Activated CD4-positive, alpha-beta memory T cell treated with anti-CD3 and anti-CD28 coated beads, Interleukin-2, amount 10 ng/mL, durations not matched to agents 7 days and 5 days (primary cell): ENCODE data around the gene SOSTDC1. TPM values are rescaled to one million over a fixed set of nuclear protein-coding genes. Genes with fewer than 3 reads are reported as not detected.
"Not testable (repeated sequence)": the region's sequence is repeated elsewhere in the genome, so short reads cannot be mapped to it uniquely, and the experiment has no call there.

Source experiments
- CTCF ChIA-PET: fragments of 350-600 bp; sonication (Branson Sonifier 250); formaldehyde crosslinking; loops from one replicate; lab custom pipeline; 2021; ENCODE audit warnings: antibody characterized with exemption, inconsistent platforms; lab: Charles Lee
- POLR2A ChIA-PET: fragments of 350-600 bp; sonication (Branson Sonifier 250); formaldehyde crosslinking; loops from one replicate; lab custom pipeline; 2021; ENCODE audit warnings: antibody characterized with exemption; lab: Charles Lee
- DNase-seq: peaks from one replicate; pipeline ENCODE4 v3.0.0-alpha.2; 2020
- H3K27ac Mint-ChIP-seq: one replicate; pipeline ENCODE4 v1.8.0; 2021; ENCODE audit warnings: mild to moderate bottlenecking, mixed read lengths
- H3K27me3 Mint-ChIP-seq: one replicate; pipeline ENCODE4 v1.8.0; 2021; ENCODE audit warnings: mixed read lengths
- H3K36me3 Mint-ChIP-seq: one replicate; pipeline ENCODE4 v1.8.0; 2021; ENCODE audit warnings: low read depth, mixed read lengths
- H3K4me1 Mint-ChIP-seq: one replicate; pipeline ENCODE4 v1.8.0; 2021; ENCODE audit warnings: mixed read lengths
- H3K4me3 Mint-ChIP-seq: one replicate; pipeline ENCODE4 v1.8.0; 2021; ENCODE audit warnings: mild to moderate bottlenecking, mixed read lengths
- H3K9me3 Mint-ChIP-seq: one replicate; pipeline ENCODE4 v1.8.0; 2021; ENCODE audit warnings: mixed read lengths
- total RNA-seq, 2 experiments: library from RNA; stranded (reverse); gene quantifications; one replicate each; pipeline ENCODE4 v1.2.3, GENCODE V29; 2021

The SOSTDC1 gene, protein sequence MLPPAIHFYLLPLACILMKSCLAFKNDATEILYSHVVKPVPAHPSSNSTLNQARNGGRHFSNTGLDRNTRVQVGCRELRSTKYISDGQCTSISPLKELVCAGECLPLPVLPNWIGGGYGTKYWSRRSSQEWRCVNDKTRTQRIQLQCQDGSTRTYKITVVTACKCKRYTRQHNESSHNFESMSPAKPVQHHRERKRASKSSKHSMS
- total RNA-seq = not detected

DNA sequence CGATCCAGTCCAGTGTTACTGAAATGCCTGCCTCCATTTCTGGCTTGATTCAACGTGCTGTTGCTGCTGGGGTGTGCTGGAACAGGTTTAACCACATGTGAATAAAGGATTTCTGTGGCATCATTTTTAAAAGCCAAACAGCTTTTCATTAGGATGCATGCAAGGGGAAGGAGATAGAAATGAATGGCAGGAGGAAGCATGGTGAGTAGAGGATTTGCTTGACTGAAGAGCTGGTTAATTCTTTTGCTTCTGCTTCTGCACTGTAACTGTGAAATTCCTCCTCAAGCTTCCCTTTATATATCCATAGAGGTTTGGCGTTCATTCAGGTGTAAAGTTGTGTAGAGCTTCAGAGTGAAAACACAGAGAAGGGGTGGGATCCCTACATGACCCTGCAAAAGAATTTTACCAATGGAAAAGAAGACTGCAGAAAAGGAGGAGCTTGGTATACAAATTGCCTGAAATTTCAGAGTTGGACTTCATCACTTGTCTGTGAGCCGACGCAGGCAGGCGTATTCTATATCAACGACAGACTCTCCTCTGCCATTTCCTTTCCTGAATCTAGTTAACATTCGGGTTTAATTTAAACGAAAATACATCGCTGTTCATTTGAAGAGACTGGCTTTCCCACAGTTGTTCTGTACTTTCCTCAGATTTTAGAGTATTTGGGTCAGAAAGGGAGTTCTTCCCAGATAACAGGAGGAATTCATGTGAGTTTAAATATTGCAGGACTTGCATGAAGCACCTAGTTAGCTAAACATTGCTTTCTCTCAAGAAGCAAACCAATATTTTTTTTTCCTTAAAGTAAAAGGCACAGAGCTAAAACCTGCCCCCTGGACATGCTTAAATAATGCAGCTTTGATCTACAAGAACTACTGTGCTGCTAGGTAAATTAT lies at the start of gene SOSTDC1:
Gene SOSTDC1 (minus strand): TSS at position 270 of the 893 bp plus-strand sequence. CDS start 70 bp downstream, at position 200.
- Mint-ChIP-seq H3K9me3 (no peaks in the 10 kb centered on the region), H3K4me1 (no peaks in the 10 kb centered on the region), H3K4me3 (no peak within 1 kb of the TSS), H3K36me3 (no peaks in the 10 kb centered on the region), H3K27ac (no peak within 1 kb of the TSS), H3K27me3 (peaks cover 7% of the 10 kb centered on the region)
- CTCF ChIA-PET = interaction anchor here (1.3 kb wide), 1 partner anchor 99 kb away, joined by 3 read pairs; no protein-coding TSS in a partner anchor
- POLR2A ChIA-PET = no interaction called here
- no peak for DNase-seq

DNA sequence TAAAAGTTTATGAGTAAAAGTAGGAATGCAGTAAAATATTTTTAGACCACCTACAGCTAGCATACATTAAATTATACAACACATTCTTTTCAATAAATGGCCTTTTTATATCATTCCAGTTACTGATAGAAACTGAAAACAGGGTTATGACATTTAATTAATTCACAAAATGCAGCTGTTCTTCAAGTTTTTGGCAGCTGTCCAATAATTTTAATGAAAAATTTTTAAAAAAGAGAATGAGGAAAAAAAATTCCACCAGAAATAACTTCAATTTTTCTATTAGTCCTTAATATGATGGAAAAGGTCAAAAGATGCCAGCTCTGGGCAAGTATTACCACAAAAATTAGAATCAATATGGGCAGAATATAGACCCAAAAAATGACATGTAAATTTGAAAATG lies 49.2 kb upstream of the SOSTDC1 start:
- CTCF ChIA-PET = interaction anchor here (1.0 kb wide), 1 partner anchor 50 kb away, joined by 5 read pairs; no protein-coding TSS in a partner anchor
- no peaks in the 10 kb centered on the region for H3K27me3 Mint-ChIP-seq

DNA sequence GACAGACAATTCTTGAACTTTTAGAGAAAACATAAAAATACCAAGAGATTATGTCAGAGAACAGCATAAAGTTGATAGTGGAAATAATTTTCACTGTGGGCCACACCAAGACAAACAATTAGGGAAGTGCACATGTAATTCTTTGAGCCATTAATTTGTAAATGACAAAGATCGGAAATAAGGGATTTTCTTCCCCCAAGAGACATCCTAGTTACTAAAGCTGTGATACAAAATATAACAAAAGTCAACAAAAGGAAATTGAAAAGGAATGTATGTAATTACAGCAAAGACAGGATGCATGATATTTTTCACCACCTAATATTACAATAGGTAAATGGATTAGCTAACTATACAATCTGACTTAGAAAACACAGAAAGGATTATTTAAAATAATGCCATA lies 48.7 kb upstream of the SOSTDC1 start:
- CTCF ChIA-PET = no interaction called here

More for the DNA sequence above, 49.2 kb upstream of the SOSTDC1 start:
- DNase-seq = no peak
- H3K9me3 Mint-ChIP-seq = no peaks in the 10 kb centered on the region
- no peaks in the 10 kb centered on the region for H3K36me3 Mint-ChIP-seq
- H3K4me1 Mint-ChIP-seq = no peaks in the 10 kb centered on the region
- H3K4me3 Mint-ChIP-seq = no peak overlapping the region
- POLR2A ChIA-PET = no interaction called here
- no peak overlapping the region for H3K27ac Mint-ChIP-seq

DNA sequence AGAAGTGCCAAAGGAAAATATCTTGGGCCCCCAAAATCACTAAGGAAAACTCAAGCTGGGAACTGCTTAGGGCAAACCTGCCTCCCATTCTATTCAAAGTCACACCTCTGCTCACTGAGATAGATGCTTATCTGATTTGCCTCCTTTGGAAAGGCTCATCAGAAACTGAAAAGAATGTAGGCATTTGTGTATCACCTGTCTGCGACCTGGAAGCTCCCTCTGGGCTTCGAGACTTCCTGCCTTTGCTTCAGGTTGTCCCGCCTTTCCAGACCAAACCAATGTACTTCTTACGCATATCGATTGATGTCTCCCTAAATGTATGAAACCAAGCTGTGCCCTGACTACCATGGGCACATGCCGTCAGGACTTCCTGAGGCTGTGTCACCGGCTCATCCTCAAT lies 46.6 kb upstream of the SOSTDC1 start:
- Mint-ChIP-seq H3K36me3 (no peaks in the 10 kb centered on the region), H3K27ac (no peak overlapping the region), H3K4me1 (no peaks in the 10 kb centered on the region), H3K4me3 (no peak overlapping the region), H3K27me3 (no peaks in the 10 kb centered on the region), H3K9me3 (no peaks in the 10 kb centered on the region)
- ChIA-PET POLR2A (no interaction called here), CTCF (no interaction called here)
- no peak for DNase-seq

More for the DNA sequence above, 48.7 kb upstream of the SOSTDC1 start:
- Mint-ChIP-seq H3K4me1 (no peaks in the 10 kb centered on the region), H3K27ac (no peak overlapping the region), H3K4me3 (no peak overlapping the region), H3K36me3 (no peaks in the 10 kb centered on the region), H3K9me3 (no peaks in the 10 kb centered on the region), H3K27me3 (no peaks in the 10 kb centered on the region)
- no peak for DNase-seq
- POLR2A ChIA-PET = no interaction called here

DNA sequence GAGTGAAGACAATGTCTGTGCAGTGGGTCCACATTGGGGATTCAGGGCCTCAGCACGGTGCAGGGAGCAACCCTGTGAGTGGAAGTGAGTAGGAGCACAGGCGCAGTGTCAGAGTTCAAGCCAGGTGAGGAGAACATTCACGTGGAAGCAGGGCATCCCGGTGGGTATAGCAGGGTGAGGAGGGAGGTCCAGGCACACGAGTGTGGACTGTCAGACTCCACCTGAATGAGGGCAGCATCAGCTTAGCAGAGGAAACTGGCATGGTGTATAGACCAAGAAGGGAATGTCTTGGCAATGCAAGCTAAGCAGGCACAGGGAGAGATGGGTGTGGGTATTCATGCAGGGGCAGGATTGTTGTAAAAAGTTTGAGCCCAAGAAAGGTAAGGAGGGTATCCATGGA lies 45.8 kb upstream of the SOSTDC1 start:
- POLR2A ChIA-PET = no interaction called here
- no peaks in the 10 kb centered on the region for H3K4me1 Mint-ChIP-seq
- H3K27me3 Mint-ChIP-seq = no peaks in the 10 kb centered on the region
- CTCF ChIA-PET = no interaction called here
- H3K27ac Mint-ChIP-seq = no peak overlapping the region
- no peaks in the 10 kb centered on the region for H3K36me3 Mint-ChIP-seq
- H3K9me3 Mint-ChIP-seq = no peaks in the 10 kb centered on the region
- no peak for DNase-seq
- no peak overlapping the region for H3K4me3 Mint-ChIP-seq

DNA sequence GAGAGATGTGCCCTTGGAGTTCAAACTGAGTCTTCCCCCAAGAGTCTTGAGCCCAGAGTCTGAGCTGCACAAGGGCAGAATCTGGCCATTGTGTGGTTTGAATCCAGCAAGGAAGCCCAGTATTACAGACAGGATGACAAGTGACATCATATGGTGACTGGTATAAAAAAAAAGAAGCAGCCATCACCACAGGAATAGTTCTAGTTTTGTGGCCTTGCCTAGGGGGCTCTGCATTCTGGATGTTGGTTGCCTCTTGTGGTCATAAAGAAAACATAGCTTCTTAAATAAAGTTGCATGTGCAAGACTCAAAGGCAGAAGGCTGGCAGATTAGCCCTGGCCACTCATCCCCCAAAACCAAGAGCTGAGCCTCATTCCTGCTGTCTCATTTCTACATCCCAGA lies 44.3 kb upstream of the SOSTDC1 start:
- Mint-ChIP-seq H3K27ac (no peak overlapping the region), H3K27me3 (no peaks in the 10 kb centered on the region), H3K36me3 (no peaks in the 10 kb centered on the region), H3K4me3 (no peak overlapping the region), H3K4me1 (no peaks in the 10 kb centered on the region), H3K9me3 (no peaks in the 10 kb centered on the region)
- ChIA-PET POLR2A (no interaction called here), CTCF (no interaction called here)
- no peak for DNase-seq

DNA sequence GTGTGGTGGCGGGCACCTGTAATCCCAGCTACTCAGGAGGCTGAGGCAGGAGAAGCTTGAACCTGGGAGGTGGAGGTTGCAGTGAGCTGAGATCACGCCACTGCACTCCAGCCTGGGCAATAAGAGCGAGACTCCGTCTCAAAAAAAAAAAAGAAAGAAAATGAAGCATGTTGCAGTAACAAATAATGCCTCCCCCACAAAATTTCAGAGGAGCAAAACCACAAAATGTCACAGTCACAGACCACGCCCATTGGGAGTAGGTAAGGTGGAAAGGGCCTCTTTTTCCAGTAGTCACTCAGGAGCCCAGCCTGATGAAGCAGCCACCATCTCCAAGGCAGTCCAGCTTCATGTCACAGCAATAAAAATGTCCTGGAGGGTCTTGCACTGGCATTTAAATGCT lies 40.9 kb upstream of the SOSTDC1 start:
- H3K36me3 Mint-ChIP-seq, H3K4me1 Mint-ChIP-seq, POLR2A ChIA-PET, H3K27me3 Mint-ChIP-seq, DNase-seq, H3K4me3 Mint-ChIP-seq, H3K9me3 Mint-ChIP-seq, H3K27ac Mint-ChIP-seq: not testable (repeated sequence)
- CTCF ChIA-PET = interaction anchor here (1.9 kb wide), 1 partner anchor 58 kb away, joined by 8 read pairs; no protein-coding TSS in a partner anchor

DNA sequence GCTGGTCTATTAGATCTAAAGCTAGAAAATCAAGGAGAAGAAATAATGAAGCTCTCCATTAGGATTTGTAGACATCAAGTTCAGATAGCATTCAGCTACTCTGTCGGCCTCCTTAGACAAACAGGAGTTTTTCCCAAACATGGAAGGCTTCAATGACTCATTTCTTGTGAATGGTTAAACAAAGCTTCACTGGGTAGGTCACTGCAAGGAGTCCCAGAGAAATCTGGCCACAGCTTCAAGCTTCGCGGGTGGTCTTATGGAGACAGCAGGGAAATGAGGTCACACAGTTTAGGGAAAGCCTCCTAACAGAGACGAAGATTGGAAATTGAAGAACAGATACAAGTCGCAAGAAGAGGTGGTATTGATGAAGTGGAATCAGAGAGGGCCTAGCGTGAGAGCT lies 38.5 kb upstream of the SOSTDC1 start:
- no peaks in the 10 kb centered on the region for H3K4me1 Mint-ChIP-seq
- CTCF ChIA-PET = interaction anchor here (0.8 kb wide), 1 partner anchor 61 kb away, joined by 3 read pairs; no protein-coding TSS in a partner anchor

DNA sequence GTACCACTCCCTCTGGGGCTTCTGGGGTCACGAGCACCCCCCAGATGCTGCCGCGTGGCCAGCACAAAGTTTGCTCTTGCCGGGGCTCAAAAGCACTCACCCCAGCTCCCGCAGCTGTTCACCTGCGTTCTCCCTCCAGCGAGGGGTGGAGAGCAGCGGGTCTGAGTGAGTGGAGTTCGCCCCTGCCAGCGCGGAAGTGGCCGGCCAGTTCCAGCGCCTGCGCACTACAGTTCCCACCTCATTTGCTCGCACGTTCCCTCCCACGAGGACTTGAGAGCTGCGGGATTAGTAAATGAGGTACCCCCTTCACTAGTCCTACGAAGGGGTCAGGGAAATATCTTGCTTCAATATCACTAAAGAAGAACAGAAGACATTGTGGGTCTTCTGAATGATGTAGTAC lies 36.8 kb upstream of the SOSTDC1 start:
- ChIA-PET POLR2A (no interaction called here), CTCF (no interaction called here)
- no peaks in the 10 kb centered on the region for H3K9me3 Mint-ChIP-seq
- no peaks in the 10 kb centered on the region for H3K4me1 Mint-ChIP-seq
- H3K4me3 Mint-ChIP-seq = no peak overlapping the region
- DNase-seq = no peak
- no peaks in the 10 kb centered on the region for H3K36me3 Mint-ChIP-seq
- no peak overlapping the region for H3K27ac Mint-ChIP-seq
- peaks cover 4% of the 10 kb centered on the region for H3K27me3 Mint-ChIP-seq

More for the DNA sequence above, 38.5 kb upstream of the SOSTDC1 start:
- DNase-seq = no peak
- no peak overlapping the region for H3K27ac Mint-ChIP-seq
- H3K36me3 Mint-ChIP-seq = no peaks in the 10 kb centered on the region
- no peak overlapping the region for H3K4me3 Mint-ChIP-seq
- H3K9me3 Mint-ChIP-seq = no peaks in the 10 kb centered on the region
- H3K27me3 Mint-ChIP-seq = peaks cover 4% of the 10 kb centered on the region
- POLR2A ChIA-PET = no interaction called here

DNA sequence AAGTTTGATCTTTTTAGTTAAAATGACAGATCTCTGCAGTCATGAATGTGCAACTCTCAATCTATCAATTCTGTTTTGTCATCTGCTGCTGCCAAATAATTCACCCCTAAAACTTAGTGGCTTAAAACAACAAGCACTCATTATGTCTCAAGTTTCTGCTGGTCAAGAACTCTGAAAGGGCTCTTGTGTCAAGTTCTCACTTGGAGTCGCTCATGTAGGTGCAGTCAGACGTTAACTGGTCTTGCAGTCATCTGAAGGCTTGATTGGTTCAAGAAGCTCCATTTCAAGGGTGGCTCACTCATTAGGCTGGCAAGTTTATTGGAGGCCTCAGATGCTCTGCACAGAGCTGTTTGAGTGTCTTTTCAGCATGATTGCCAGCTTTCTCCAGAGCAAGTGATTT lies 32.6 kb upstream of the SOSTDC1 start:
- Mint-ChIP-seq H3K4me3 (no peak overlapping the region), H3K4me1 (peaks cover 3% of the 10 kb centered on the region), H3K27me3 (peaks cover 2% of the 10 kb centered on the region), H3K27ac (no peak overlapping the region), H3K36me3 (no peaks in the 10 kb centered on the region), H3K9me3 (no peaks in the 10 kb centered on the region)
- no peak for DNase-seq
- ChIA-PET CTCF (interaction anchor here (0.7 to 1.2 kb wide), 2 partner anchors 67 to 1981 kb away, joined by 4 read pairs; no protein-coding TSS in a partner anchor), POLR2A (no interaction called here)

DNA sequence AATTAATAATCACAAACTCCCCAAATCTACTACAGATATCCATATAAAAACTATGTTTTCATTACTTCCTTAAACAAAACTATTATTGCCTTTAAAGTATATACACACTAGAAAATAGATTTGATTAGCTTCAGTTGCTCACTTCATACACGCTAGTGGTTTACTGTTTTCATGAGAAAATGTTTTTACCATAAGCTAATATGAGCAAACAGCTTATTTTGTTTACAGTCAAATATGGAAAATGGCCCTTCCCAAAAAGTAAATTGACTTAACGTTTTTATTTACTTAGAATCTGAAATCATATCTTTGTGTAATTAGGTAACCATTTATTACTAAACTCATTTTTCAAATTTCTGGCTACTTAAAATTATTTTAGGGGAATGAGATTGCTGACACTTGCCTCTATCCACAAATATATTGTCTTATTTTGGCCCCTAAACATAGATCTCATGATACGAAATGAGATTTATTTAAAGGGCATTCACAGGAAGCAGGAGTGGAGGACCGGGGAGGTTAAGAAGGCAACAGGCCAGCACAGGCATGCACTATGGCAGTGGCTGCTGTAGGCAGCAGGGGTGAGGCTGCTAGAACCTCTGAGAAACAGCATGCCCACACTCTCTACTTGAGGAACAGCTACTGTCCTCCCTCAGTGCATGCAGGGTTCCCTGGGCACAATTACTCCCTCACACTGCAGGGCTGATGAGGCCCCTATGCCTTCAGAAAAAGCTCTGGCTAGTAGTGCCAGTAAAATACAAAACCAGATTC lies 29.6 kb upstream of the SOSTDC1 start:
- H3K4me3 Mint-ChIP-seq = no peak overlapping the region
- no peaks in the 10 kb centered on the region for H3K9me3 Mint-ChIP-seq
- peaks cover 11% of the 10 kb centered on the region for H3K4me1 Mint-ChIP-seq
- DNase-seq = no peak
- no peak overlapping the region for H3K27ac Mint-ChIP-seq
- ChIA-PET POLR2A (no interaction called here), CTCF (interaction anchor here (1.8 kb wide), 1 partner anchor 69 kb away, joined by 5 read pairs; no protein-coding TSS in a partner anchor)
- H3K36me3 Mint-ChIP-seq = no peaks in the 10 kb centered on the region
- H3K27me3 Mint-ChIP-seq = peaks cover 2% of the 10 kb centered on the region

DNA sequence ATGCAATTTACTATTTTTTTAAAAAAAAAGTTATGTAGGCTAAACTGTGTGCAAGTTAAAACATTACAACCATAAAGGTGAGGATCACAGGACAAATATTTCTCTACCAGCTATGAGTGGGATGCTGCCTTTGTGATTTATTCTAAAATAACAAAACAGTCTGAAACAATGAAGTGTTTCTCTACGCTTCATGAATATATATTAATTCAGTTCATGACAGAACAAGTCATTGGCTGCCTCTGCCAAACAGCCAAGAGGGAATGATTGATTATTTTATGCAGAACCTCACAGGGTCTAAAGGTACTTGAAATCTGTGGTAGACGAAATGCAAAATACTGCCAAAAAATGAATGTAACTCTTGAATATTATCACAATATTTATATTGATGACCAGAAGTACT lies 29.0 kb upstream of the SOSTDC1 start:
- Mint-ChIP-seq H3K27me3 (peaks cover 2% of the 10 kb centered on the region), H3K27ac (no peak overlapping the region), H3K4me1 (peaks cover 11% of the 10 kb centered on the region), H3K4me3 (no peak overlapping the region), H3K36me3 (no peaks in the 10 kb centered on the region), H3K9me3 (no peaks in the 10 kb centered on the region)
- CTCF ChIA-PET = interaction anchor here (1.8 kb wide), 1 partner anchor 70 kb away, joined by 5 read pairs; no protein-coding TSS in a partner anchor
- POLR2A ChIA-PET = no interaction called here
- no peak for DNase-seq
